NT2/D1 (cell line): ENCODE data around the gene SIT1.

Source experiments
- DNase-seq: peaks from one replicate; pipeline ENCODE4 v3.0.0-alpha.2; 2011; ENCODE audit warnings: low read depth, low spot score
- H3K27me3 ChIP-seq: 2 replicates; pipeline ENCODE4 v1.6.0; 2011; ENCODE audit warnings: mild to moderate bottlenecking; ENCODE audit not compliant: insufficient read length, insufficient read depth
- H3K36me3 ChIP-seq: 2 replicates; pipeline ENCODE4 v1.6.1; 2011; ENCODE audit warnings: mild to moderate bottlenecking, low read length, mixed read lengths; ENCODE audit not compliant: insufficient read depth, insufficient read length
- H3K4me1 ChIP-seq: 2 replicates; pipeline ENCODE4 v1.5.1; 2011; ENCODE audit not compliant: insufficient read depth, insufficient read length
- H3K4me3 ChIP-seq: 2 replicates; pipeline ENCODE4 v1.5.1; 2011; ENCODE audit warnings: low read depth; ENCODE audit not compliant: insufficient read length
- H3K9ac ChIP-seq: 2 replicates; pipeline ENCODE4 v1.6.0; 2011; ENCODE audit warnings: low read depth; ENCODE audit not compliant: insufficient read length
- H3K9me3 ChIP-seq: 2 replicates; pipeline ENCODE4 v1.5.1; 2011; ENCODE audit warnings: mild to moderate bottlenecking, low read length; ENCODE audit not compliant: insufficient read depth
- SUZ12 ChIP-seq: IDR thresholded peaks from 2 replicates; pipeline ENCODE4 v1.6.1; 2011; ENCODE audit not compliant: insufficient read length, insufficient read depth; ENCODE audit errors: extremely low read depth
- YY1 ChIP-seq: IDR thresholded peaks from 2 replicates; pipeline ENCODE4 v1.6.1; 2011; ENCODE audit not compliant: insufficient read length, insufficient read depth
- ZNF274 ChIP-seq: IDR thresholded peaks from 2 replicates; pipeline ENCODE4 v1.6.1; 2011; ENCODE audit warnings: mild to moderate bottlenecking, low read depth, low read length

The SIT1 gene

GRCh38 chr9:35657546-35658136 is 6.9 kb upstream of the SIT1 start, which contains the start of gene RMRP:
RMRP (minus strand) TSS chr9:35658019.
- peaks cover 7% of the 10 kb centered on the region for H3K27me3 ChIP-seq
- H3K9ac ChIP-seq, result peak within 1 kb of the TSS; percentile 97
- no peaks in the 10 kb centered on the region for H3K4me1 ChIP-seq
- TF ChIP-seq ZNF274 (no peak), YY1 (no peak), SUZ12 (no peak)
- H3K36me3 ChIP-seq, result peaks cover 28% of the 10 kb centered on the region
- DNase-seq, result peak; percentile 98
- H3K4me3 ChIP-seq, result peak within 1 kb of the TSS; percentile 84
- H3K9me3 ChIP-seq, result no peaks in the 10 kb centered on the region

GRCh38 chr9:35656831-35657545 is 6.3 kb upstream of the SIT1 start:
- no peaks in the 10 kb centered on the region for H3K9me3 ChIP-seq
- H3K4me3 ChIP-seq, result peak overlapping the region; percentile 34
- peaks cover 21% of the 10 kb centered on the region for H3K36me3 ChIP-seq
- DNase-seq, result no peak
- H3K27me3 ChIP-seq, result peaks cover 7% of the 10 kb centered on the region
- peaks cover under 1% of the 10 kb centered on the region for H3K4me1 ChIP-seq
- H3K9ac ChIP-seq, result peak overlapping the region; percentile 34
- TF ChIP-seq SUZ12 (no peak), ZNF274 (no peak), YY1 (no peak)

GRCh38 chr9:35656348-35656747 is 5.6 kb upstream of the SIT1 start:
- peaks cover 15% of the 10 kb centered on the region for H3K36me3 ChIP-seq
- peaks cover 4% of the 10 kb centered on the region for H3K4me1 ChIP-seq
- H3K4me3 ChIP-seq, result no peak overlapping the region
- no peaks in the 10 kb centered on the region for H3K9me3 ChIP-seq
- TF ChIP-seq ZNF274 (no peak), SUZ12 (no peak), YY1 (no peak)
- DNase-seq, result no peak
- peaks cover 7% of the 10 kb centered on the region for H3K27me3 ChIP-seq
- no peak overlapping the region for H3K9ac ChIP-seq

GRCh38 chr9:35653611-35654010 is 2.9 kb upstream of the SIT1 start:
- Histone ChIP-seq H3K4me1 (peaks cover 22% of the 10 kb centered on the region), H3K4me3 (no peak overlapping the region), H3K9me3 (no peaks in the 10 kb centered on the region), H3K9ac (no peak overlapping the region), H3K27me3 (peaks cover 7% of the 10 kb centered on the region), H3K36me3 (no peaks in the 10 kb centered on the region)
- DNase-seq, result no peak
- TF ChIP-seq YY1 (no peak), SUZ12 (no peak), ZNF274 (no peak)

- TF ChIP-seq YY1, result no peak
- peaks cover 15% of the 10 kb centered on the region for H3K27me3 ChIP-seq
- H3K4me3 ChIP-seq, result no peak overlapping the region
- H3K9me3 ChIP-seq, result no peaks in the 10 kb centered on the region
- H3K36me3 ChIP-seq, result no peaks in the 10 kb centered on the region
- H3K4me1 ChIP-seq, result peaks cover 22% of the 10 kb centered on the region
- DNase-seq, result no peak
- no peak overlapping the region for H3K9ac ChIP-seq
These were observed 2.1 kb upstream of the SIT1 start for GRCh38 chr9:35652829-35653209.

- TF ChIP-seq YY1, result no peak
- TF ChIP-seq ZNF274, result no peak
- no peak for TF ChIP-seq SUZ12
- Histone ChIP-seq H3K27me3 (peaks cover 22% of the 10 kb centered on the region), H3K4me3 (no peak overlapping the region), H3K9ac (no peak overlapping the region), H3K36me3 (no peaks in the 10 kb centered on the region), H3K9me3 (no peaks in the 10 kb centered on the region), H3K4me1 (peaks cover 24% of the 10 kb centered on the region)
- DNase-seq, result no peak
These were observed 1.5 kb upstream of the SIT1 start for GRCh38 chr9:35651956-35652828.
